ENCODE data around the gene PSIP1. TPM values are rescaled to one million over a fixed set of nuclear protein-coding genes. Genes with fewer than 3 reads are reported as not detected.
A peak's percentile ranks its signal among the peaks of the same experiment; 100 is the strongest.

The PSIP1 gene
- total and polyA plus RNA-seq, 7 experiments from 2014 or later = 97.8 to 213 (median 139) TPM

- no peak for ATAC-seq
- DNase-seq = no peak
- H3K27ac ChIP-seq (ENCODE audit: low read depth, low read length) = peak overlapping the region; percentile 88
- Mint-ChIP-seq H3K36me3 (peaks cover 0 to 20% (median 12%) of the 10 kb centered on the region in 5 donors), H3K27ac (peak overlapping the region; percentile 62 to 100 (median 98)), H3K27me3 (no peaks in the 10 kb centered on the region), H3K4me1 (peaks cover 35 to 69% (median 53%) of the 10 kb centered on the region in 7 donors), H3K9me3 (peaks cover 0 to 9% (median 0%) of the 10 kb centered on the region in 11 donors), H3K4me3 (peak overlapping the region; percentile 3 to 97 (median 56))
- H3K9me3 ChIP-seq (ENCODE audit: control insufficient read depth in 2 of 3, low read length in 3 of 3) = no peaks in the 10 kb centered on the region
- peaks cover 0 to 4% (median 0%) of the 10 kb centered on the region in 3 experiments for H3K36me3 ChIP-seq (ENCODE audit: control insufficient read depth in 2 of 3, insufficient read depth in 3 of 3, low read length in 3 of 3)
- H3K4me3 ChIP-seq (ENCODE audit: low read length) = no peak overlapping the region
- intact Hi-C loops (cut with micrococcal nuclease) = loop anchor here (5.0 to 10.0 kb wide), 2 partner anchors 157 to 215 kb away; no protein-coding TSS in a partner anchor
- H3K4me1 ChIP-seq (ENCODE audit: control insufficient read depth in 2 of 2, insufficient read depth in 2 of 2, low read length in 2 of 2) = peaks cover 19 to 34% of the 10 kb centered on the region in 2 donors
- CTCF ChIA-PET = interaction anchor here (0.6 to 1.5 kb wide), 4 partner anchors 21 to 218 kb away, joined by 3 to 5 read pairs (median 3); no protein-coding TSS in a partner anchor
- no peaks in the 10 kb centered on the region for H3K27me3 ChIP-seq (ENCODE audit: control insufficient read depth in 2 of 2, insufficient read depth in 2 of 2, low read length in 2 of 2)
- POLR2A ChIA-PET = interaction anchor here (0.7 to 5.7 kb wide), 15 partner anchors 9 to 219 kb away, joined by 3 to 84 read pairs (median 8); partner anchors contain the start of genes CCDC171 and SNAPC3
Observed at GRCh38 chr9:15512204-15512603, 1.4 kb upstream of the PSIP1 start.

- H3K4me1 Mint-ChIP-seq = peaks cover 44 to 85% (median 71%) of the 10 kb centered on the region in 7 donors
- POLR2A ChIA-PET = interaction anchor here (0.7 to 5.7 kb wide), 23 partner anchors 10 to 239 kb away, joined by 3 to 84 read pairs (median 6); partner anchors contain the start of genes CCDC171, SNAPC3 and TTC39B
Observed at GRCh38 chr9:15509931-15510788, 610 bp downstream of the PSIP1 start.

GRCh38 chr9:15505921-15506320, 4.8 kb downstream of the PSIP1 start:
- POLR2A ChIA-PET = interaction anchor here (0.7 to 1.7 kb wide), 5 partner anchors 9 to 47 kb away, joined by 3 to 4 read pairs (median 4); partner anchors contain the start of gene CCDC171
- H3K36me3 ChIP-seq (ENCODE audit: control insufficient read depth in 2 of 3, insufficient read depth in 3 of 3, low read length in 3 of 3) = peaks cover 6 to 30% (median 8%) of the 10 kb centered on the region in 3 experiments
- no peak overlapping the region for H3K27ac ChIP-seq (ENCODE audit: low read depth, low read length)
- peaks cover 11 to 52% (median 38%) of the 10 kb centered on the region in 5 donors for H3K36me3 Mint-ChIP-seq
- no peaks in the 10 kb centered on the region for H3K27me3 Mint-ChIP-seq
- DNase-seq (peak in 2 of 9 donors; percentile 21 to 23), ATAC-seq (no peak)
- CTCF ChIA-PET = interaction anchor here (0.7 to 1.0 kb wide), 2 partner anchors 57 to 101 kb away, joined by 3 read pairs; no protein-coding TSS in a partner anchor
- no peaks in the 10 kb centered on the region for H3K9me3 ChIP-seq (ENCODE audit: control insufficient read depth in 2 of 3, low read length in 3 of 3)
- no peaks in the 10 kb centered on the region for H3K27me3 ChIP-seq (ENCODE audit: control insufficient read depth in 2 of 2, insufficient read depth in 2 of 2, low read length in 2 of 2)
- peaks cover 0 to 8% (median 0%) of the 10 kb centered on the region in 11 donors for H3K9me3 Mint-ChIP-seq
- peaks cover 22 to 43% of the 10 kb centered on the region in 2 donors for H3K4me1 ChIP-seq (ENCODE audit: control insufficient read depth in 2 of 2, insufficient read depth in 2 of 2, low read length in 2 of 2)
- peaks cover 46 to 83% (median 66%) of the 10 kb centered on the region in 7 donors for H3K4me1 Mint-ChIP-seq
- H3K4me3 ChIP-seq (ENCODE audit: low read length) = no peak overlapping the region
- H3K27ac Mint-ChIP-seq = peak overlapping the region in 6 of 9 donors; percentile 10 to 74 (median 53)
- intact Hi-C loops (cut with micrococcal nuclease) = loop anchor here in 1 of 2 donors (1.0 to 5.0 kb wide), 3 partner anchors 10 to 34 kb away; no protein-coding TSS in a partner anchor
- peak overlapping the region in 8 of 10 donors; percentile 4 to 94 (median 32) for H3K4me3 Mint-ChIP-seq

More at GRCh38 chr9:15509931-15510788, 610 bp downstream of the PSIP1 start:
- peak overlapping the region; percentile 90 to 99 (median 94) for H3K4me3 Mint-ChIP-seq
- H3K4me1 ChIP-seq (ENCODE audit: control insufficient read depth in 2 of 2, insufficient read depth in 2 of 2, low read length in 2 of 2) = peaks cover 19 to 39% of the 10 kb centered on the region in 2 donors
- H3K36me3 Mint-ChIP-seq = peaks cover 7 to 36% (median 23%) of the 10 kb centered on the region in 5 donors
- H3K27ac Mint-ChIP-seq = peak overlapping the region; percentile 88 to 100 (median 98)
- CTCF ChIA-PET = interaction anchor here (0.6 to 1.3 kb wide), 3 partner anchors 14 to 42 kb away, joined by 3 read pairs; no protein-coding TSS in a partner anchor
- H3K9me3 Mint-ChIP-seq = peaks cover 0 to 9% (median 0%) of the 10 kb centered on the region in 11 donors
- H3K4me3 ChIP-seq (ENCODE audit: low read length) = peak overlapping the region; percentile 88
- H3K27me3 ChIP-seq (ENCODE audit: control insufficient read depth in 2 of 2, insufficient read depth in 2 of 2, low read length in 2 of 2) = no peaks in the 10 kb centered on the region
- intact Hi-C loops (cut with micrococcal nuclease) = loop anchor here (1.0 to 10.0 kb wide), 9 partner anchors 8 to 213 kb away; partner anchors contain the start of genes CCDC171 (in 1 of the 2) and SNAPC3 (in 1 of the 2)
- H3K36me3 ChIP-seq (ENCODE audit: control insufficient read depth in 2 of 3, insufficient read depth in 3 of 3, low read length in 3 of 3) = peaks cover under 1 to 14% (median 6%) of the 10 kb centered on the region in 3 experiments
- no peaks in the 10 kb centered on the region for H3K9me3 ChIP-seq (ENCODE audit: control insufficient read depth in 2 of 3, low read length in 3 of 3)
- ATAC-seq = peak; percentile 61
- H3K27ac ChIP-seq (ENCODE audit: low read depth, low read length) = peak overlapping the region; percentile 88
- DNase-seq = peak in 8 of 9 donors; percentile 34 to 72 (median 62)
- no peaks in the 10 kb centered on the region for H3K27me3 Mint-ChIP-seq

- Histone ChIP-seq H3K4me3 (ENCODE audit: low read length) (no peak overlapping the region), H3K36me3 (ENCODE audit: control insufficient read depth in 2 of 3, insufficient read depth in 3 of 3, low read length in 3 of 3) (peaks cover 6 to 26% (median 8%) of the 10 kb centered on the region in 3 experiments)
- CTCF ChIA-PET = interaction anchor here (0.6 to 1.1 kb wide), 2 partner anchors 82 to 105 kb away, joined by 4 to 5 read pairs; no protein-coding TSS in a partner anchor
Observed at GRCh38 chr9:15501803-15502202, 9.0 kb downstream of the PSIP1 start.

GRCh38 chr9:15501179-15501578, 9.6 kb downstream of the PSIP1 start:
- ATAC-seq = no peak
- Histone ChIP-seq H3K4me3 (ENCODE audit: low read length) (no peak overlapping the region), H3K36me3 (ENCODE audit: control insufficient read depth in 2 of 3, insufficient read depth in 3 of 3, low read length in 3 of 3) (peaks cover 6 to 26% (median 8%) of the 10 kb centered on the region in 3 experiments), H3K27me3 (ENCODE audit: control insufficient read depth in 2 of 2, insufficient read depth in 2 of 2, low read length in 2 of 2) (no peaks in the 10 kb centered on the region), H3K9me3 (ENCODE audit: control insufficient read depth in 2 of 3, low read length in 3 of 3) (no peaks in the 10 kb centered on the region), H3K4me1 (ENCODE audit: control insufficient read depth in 2 of 2, insufficient read depth in 2 of 2, low read length in 2 of 2) (peaks cover 8 to 28% of the 10 kb centered on the region in 2 donors), H3K27ac (ENCODE audit: low read depth, low read length) (no peak overlapping the region)
- Mint-ChIP-seq H3K27ac (peak overlapping the region; percentile 11 to 92 (median 60)), H3K9me3 (peaks cover 0 to 1% (median 0%) of the 10 kb centered on the region in 11 donors), H3K4me1 (peaks cover 35 to 87% (median 70%) of the 10 kb centered on the region in 7 donors), H3K27me3 (no peaks in the 10 kb centered on the region), H3K4me3 (peak overlapping the region in 8 of 10 donors; percentile 19 to 66 (median 52)), H3K36me3 (peaks cover 10 to 51% (median 28%) of the 10 kb centered on the region in 5 donors)
- DNase-seq = peak in 1 of 9 donors; percentile 27
- intact Hi-C loops (cut with micrococcal nuclease) = loop anchor here (1.0 to 5.0 kb wide), 3 partner anchors 14 to 39 kb away; no protein-coding TSS in a partner anchor
- POLR2A ChIA-PET = interaction anchor here (0.6 to 4.9 kb wide), 2 partner anchors 10 to 52 kb away, joined by 3 to 36 read pairs; partner anchors contain the start of genes CCDC171 and PSIP1
- CTCF ChIA-PET = interaction anchor here (0.6 to 1.1 kb wide), 2 partner anchors 81 to 105 kb away, joined by 4 to 5 read pairs; no protein-coding TSS in a partner anchor

More at GRCh38 chr9:15501803-15502202, 9.0 kb downstream of the PSIP1 start:
- Mint-ChIP-seq H3K4me1 (peaks cover 38 to 87% (median 70%) of the 10 kb centered on the region in 7 donors), H3K27me3 (no peaks in the 10 kb centered on the region), H3K9me3 (peaks cover 0 to 1% (median 0%) of the 10 kb centered on the region in 11 donors), H3K4me3 (peak overlapping the region in 9 of 10 donors; percentile 14 to 74 (median 51)), H3K27ac (peak overlapping the region in 8 of 9 donors; percentile 4 to 92 (median 58)), H3K36me3 (peaks cover 11 to 53% (median 29%) of the 10 kb centered on the region in 5 donors)
- DNase-seq (no peak), ATAC-seq (no peak)
- Histone ChIP-seq H3K4me1 (ENCODE audit: control insufficient read depth in 2 of 2, insufficient read depth in 2 of 2, low read length in 2 of 2) (peaks cover 8 to 30% of the 10 kb centered on the region in 2 donors), H3K27ac (ENCODE audit: low read depth, low read length) (no peak overlapping the region), H3K27me3 (ENCODE audit: control insufficient read depth in 2 of 2, insufficient read depth in 2 of 2, low read length in 2 of 2) (no peaks in the 10 kb centered on the region), H3K9me3 (ENCODE audit: control insufficient read depth in 2 of 3, low read length in 3 of 3) (no peaks in the 10 kb centered on the region)
- intact Hi-C loops (cut with micrococcal nuclease) = loop anchor here (1.0 to 5.0 kb wide), 4 partner anchors 8 to 40 kb away; partner anchors contain the start of gene PSIP1 (in 1 of the 2)
- POLR2A ChIA-PET = interaction anchor here (0.6 to 4.9 kb wide), 2 partner anchors 9 to 51 kb away, joined by 3 to 36 read pairs; partner anchors contain the start of genes CCDC171 and PSIP1

Data from naive thymus-derived CD4-positive, alpha-beta T cell (primary cell).